ENCODE results near the gene TCP11L1.

Gene TCP11L1, protein sequence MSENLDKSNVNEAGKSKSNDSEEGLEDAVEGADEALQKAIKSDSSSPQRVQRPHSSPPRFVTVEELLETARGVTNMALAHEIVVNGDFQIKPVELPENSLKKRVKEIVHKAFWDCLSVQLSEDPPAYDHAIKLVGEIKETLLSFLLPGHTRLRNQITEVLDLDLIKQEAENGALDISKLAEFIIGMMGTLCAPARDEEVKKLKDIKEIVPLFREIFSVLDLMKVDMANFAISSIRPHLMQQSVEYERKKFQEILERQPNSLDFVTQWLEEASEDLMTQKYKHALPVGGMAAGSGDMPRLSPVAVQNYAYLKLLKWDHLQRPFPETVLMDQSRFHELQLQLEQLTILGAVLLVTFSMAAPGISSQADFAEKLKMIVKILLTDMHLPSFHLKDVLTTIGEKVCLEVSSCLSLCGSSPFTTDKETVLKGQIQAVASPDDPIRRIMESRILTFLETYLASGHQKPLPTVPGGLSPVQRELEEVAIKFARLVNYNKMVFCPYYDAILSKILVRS

DNA sequence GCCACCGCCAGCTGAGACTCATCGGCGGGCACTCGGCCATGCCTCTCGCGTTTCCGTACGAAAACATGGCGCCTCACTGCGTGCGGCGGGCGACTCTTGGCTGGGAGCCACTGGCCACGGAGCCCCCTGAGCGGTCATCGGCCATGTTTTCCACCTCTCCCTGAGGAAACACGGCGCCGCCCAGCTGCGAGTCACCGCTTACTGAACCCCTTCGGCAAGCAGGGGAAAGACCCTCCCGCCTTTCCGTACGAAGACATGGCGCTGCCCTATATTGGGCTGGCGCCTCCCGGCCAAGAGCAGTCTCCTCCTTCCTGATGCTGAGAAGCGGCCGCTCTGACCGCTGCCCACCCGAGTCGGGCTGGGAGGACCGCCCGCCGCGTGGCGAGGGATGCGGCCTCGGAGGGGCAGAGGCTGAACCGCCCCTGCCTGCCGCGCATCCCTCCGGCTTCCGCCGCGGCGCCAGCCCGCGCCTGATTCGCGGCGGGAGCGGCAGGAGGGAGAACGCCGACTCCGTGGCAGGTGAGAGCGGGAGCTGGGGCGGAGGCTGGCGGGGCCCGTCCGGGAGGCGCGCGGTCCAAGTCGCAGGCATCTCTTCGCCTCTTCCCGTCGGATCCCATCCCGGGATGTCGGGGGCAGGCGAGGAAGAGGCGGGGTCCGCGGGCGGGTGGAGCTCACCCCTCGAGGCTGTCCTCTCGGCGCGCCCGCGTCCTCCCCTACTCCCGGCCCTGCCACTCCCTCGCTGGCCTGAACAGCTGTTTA lies at the start of gene TCP11L1:
Gene TCP11L1 (plus strand): TSS at position 299 of the 759 bp plus-strand sequence. CDS start 4,202 bp downstream, outside the sequence.
- peak; percentile 96 for DNase-seq

DNA sequence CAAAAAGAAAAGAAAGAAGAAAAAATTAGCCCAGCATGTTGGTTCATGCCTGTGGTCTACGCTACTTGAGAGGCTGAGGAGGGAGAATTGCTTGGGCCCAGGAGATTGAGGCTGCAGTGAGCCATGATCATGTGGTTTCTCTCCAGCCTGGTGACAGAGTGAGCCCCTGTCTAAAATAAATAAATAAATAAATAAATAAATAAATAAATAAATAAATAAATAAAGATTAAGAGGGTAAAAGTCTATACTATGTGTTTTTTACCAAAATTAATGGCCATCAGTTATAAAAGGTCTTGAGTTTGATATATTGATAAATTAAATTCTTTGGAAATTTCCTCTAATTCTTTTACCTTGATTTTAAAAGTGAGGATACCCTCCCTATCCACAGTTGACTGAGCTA lies 48.9 kb upstream of the TCP11L1 start:
- DNase-seq: no peak

DNA sequence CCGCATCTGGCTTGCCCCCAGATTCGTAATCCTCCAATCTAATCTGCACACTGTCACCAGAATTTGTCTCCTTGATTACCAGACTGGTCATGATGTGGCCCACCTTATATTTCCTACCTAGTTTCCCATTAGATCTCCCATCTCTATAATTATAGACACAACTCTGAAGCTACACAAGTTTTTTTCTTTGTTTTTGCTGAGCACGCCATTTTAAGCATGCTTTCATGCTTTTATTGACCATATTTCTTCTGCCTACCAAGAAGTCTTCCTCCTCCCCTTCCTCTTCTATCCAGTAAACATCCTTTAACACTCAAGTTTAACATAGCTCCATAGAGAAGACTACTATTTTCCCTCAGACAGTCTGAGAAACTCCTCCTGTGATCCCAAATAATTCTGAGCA lies 47.9 kb upstream of the TCP11L1 start:
- DNase-seq: no peak

DNA sequence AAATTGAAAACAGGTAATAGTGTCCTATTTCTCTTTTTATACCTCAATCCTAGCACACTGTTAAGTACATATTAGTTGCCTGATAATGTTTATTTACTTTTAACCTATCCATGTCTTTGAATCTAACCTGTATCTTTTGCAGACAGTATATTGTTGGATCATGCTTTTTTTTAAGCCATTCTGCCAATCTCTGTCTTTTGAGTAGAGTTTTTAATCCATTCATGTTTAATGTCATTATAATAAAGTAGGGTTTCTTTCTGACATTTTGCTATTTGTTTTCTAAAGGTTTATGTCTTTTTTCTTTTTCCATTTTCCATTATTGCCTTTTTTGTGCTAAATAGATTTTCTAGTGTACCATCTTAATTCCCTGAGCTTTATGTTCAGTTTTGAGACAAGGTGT lies 47.5 kb upstream of the TCP11L1 start:
- no peak for DNase-seq

DNA sequence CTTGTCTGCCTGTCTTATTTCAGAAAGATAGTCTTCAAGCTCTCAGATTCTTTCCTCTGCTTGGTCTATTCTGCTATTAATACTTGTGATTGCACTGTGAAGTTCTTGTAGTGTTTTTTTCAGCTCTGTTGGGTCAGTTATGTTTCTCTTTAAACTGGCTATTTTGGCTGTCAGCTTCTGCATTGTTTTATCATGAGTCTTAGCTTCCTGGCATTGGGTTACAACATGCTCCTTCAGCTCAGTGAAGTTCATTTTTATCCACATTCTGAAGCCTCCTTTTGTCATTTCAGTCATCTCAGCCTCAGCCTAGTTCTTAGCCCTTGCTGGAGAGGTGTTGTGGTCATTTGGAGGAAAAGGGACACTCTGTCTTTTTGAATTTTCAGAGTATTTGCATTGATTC lies 39.2 kb upstream of the TCP11L1 start:
- DNase-seq: no peak

DNA sequence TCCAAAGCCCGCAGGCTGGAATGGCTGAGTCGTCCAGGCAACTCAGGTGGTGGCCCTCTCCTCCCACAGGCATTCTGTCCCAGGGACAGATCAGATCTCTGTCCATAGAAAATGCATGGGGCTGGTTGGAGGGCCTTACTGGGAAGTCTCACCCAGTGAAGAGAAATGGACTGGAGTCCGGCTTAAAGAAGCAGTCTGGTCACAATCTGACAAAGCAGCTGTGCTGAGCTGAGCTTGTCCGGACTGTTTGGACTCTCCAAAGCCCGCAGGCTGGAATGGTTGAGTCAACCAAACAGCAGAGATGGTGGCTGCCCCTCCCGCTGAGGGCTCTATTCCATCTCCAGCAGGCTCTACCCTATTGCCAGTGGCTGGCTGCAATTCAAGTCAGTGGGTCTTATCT lies 38.1 kb upstream of the TCP11L1 start:
- no peak for DNase-seq

DNA sequence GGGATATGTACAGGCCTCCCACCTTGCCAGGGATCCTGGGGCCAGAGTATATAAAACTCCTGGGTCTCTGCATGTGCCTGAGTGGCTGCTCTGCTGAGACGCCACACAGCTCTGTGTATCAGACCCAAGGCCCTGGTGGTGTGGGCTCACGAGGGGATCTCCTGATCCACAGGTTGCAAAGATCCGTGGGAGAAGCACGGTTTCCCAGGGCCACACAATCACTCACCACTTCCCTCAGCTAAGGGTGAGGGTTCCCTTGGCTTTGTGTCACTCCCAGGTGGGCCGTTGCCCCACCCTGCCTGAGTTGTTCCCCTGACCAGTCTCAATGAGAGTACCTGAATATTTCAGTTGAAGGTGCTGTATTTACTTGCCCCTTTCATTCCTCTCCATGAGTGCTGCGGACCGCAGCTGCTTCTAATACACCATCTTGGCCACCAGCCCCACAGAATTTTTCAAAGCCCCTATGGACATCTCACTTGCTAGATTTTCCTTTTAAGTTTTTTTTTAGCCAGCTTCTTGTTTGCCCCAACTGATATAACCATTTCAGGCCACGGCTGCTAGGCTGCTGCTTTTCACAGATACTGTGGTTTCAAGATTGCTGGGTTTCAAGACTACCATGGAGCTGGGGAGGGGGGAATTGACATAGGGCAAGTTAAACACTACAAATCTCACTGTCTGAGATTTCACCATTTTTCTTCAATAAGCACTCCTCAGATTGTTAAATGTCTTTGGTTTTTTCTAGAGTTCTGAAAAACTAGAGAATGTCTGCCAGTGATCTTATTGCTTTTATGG lies 37.4 kb upstream of the TCP11L1 start:
- DNase-seq: no peak

DNA sequence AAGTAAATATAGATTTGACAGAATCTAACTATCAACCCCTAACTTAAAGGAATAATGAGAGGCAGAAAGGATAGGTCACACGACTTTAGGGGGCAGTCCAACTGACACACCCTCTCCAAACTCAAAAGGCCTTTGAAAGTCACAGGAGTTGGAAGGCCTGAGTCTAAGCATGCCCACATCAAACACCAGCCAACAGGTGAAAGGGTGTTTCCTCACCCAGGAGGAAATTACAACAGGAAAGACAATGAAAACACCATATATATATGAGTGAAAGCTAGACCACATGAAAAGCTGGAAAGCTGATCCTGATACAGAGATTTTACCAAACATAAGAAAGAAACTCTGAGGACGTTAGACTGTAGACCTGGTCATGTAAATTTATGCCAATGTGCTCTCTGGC lies 34.2 kb upstream of the TCP11L1 start:
- no peak for DNase-seq

DNA sequence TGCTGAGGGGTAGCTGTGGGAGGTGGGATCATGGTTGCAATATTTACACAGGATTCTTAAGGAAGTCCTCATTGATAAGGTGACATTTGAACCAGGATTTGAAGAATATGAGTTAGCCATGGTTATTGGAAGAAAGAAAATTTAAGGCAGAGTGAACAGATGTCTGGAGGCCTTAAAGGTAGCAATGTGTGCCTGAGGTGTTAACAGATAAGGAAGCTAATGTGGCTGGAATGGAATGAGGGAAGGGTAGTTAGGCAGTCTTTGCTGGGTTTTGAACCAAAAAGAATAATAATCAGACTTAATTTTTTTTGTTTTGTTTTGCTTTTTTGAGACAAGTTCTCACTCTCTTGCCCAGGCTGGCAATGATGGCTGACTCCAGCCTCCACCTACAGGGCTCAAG lies 33.4 kb upstream of the TCP11L1 start:
- no peak for DNase-seq

DNA sequence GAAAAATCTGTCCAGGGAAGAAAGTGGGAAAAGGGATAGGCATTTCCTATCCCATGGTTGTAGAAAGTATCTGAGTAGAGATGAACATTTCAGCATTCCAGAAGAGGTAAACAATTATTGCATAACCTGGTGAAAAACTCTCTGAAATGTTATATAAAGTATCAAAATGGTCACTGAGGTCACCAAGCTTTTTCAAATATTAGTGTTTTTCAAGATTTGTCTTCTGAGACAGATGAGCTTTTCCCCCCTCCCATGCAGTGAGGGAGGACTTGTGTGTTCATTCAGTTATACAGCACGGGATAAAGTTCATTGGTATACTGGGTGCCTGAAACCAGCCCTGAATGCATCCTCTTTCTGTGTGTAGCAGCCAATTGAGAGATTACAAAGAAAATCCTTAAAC lies 25.6 kb upstream of the TCP11L1 start:
- DNase-seq: no peak

DNA sequence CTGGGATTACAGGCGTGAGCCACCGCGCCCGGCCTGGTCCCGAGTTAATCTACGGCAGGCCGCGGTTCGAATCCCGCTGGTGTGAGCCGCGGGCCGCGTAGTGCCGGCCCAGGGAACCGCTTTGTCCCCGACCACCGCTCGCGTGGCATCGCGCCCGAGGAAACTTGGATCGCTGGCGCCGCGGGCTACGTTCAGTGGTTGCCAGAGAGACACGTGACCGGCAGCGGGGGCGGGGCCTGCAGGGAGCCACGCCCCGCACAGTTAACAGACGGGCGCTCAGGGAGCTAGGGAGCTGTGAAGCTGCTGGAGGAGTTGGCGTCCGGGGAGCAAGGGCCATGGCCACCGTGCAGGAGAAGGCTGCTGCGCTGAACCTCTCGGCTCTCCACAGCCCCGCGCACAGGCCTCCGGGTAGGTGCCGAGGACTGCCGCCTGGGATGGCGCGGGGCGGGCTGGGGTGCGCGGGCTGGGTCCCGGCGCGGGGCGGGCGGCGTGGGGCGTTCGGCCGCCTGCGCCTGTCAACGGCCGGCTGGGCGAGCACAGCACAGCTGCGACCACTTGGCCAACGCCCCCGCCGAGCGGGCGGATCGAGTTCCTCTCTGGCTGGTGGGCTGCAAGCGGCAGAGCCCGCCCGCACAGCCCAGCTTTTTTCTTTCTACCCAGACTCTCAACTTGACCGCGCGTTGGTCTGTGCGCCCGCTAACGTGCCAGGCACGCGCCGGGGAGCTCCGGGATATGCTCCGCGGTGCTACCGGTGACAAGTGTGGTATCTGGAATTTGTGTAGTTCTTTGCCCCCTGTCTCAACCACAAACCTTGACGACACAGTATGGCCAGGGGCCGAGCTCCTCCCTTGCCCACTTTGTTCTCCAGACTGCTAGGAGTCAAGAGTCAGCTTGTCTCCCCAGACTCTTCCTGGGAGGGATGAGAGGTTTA lies 23.5 kb upstream of the TCP11L1 start, which contains the start of gene DEPDC7:
Gene DEPDC7 (plus strand): TSS at position 258 of the 931 bp plus-strand sequence. CDS start 78 bp downstream, at position 336.
- DNase-seq: peak; percentile 93

DNA sequence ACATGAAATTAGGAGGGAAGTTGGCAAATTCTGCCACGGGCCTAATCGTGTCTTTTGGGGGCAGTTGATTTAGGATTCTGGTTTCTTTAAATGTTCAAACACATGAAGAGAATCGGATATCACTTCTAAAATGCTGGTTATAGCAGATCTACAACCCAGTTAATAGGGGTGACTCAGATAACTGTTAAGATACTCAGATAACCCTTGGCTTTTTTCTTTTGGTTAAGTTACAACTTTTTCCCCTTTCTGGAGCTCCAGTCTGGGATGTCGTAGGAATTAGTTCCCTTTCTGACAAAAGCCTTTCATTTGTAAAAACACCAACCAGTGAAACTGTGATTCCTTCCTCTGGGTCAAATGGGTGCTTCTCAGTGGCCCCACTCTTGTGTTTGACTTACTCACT lies 22.7 kb upstream of the TCP11L1 start:
- DNase-seq: no peak

DNA sequence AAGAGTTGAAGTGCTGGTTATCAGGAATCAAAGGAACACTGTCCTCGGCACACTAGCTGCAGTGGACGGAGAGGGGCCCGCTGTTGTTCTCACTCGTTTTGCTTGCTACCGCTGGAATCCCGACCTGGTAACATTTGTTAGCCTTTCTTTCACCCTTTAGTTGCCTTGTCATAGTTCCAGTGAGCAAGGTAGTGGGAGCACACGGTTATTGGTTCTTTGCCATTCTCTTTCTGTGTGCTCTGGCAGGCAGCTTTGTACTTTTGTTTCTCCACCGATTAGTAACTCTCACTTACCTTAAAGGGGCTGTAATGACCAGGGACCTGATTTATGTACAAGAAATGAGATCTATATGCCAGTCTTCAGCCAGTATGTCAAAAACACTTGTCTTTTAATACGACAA lies 21.9 kb upstream of the TCP11L1 start:
- DNase-seq: no peak

DNA sequence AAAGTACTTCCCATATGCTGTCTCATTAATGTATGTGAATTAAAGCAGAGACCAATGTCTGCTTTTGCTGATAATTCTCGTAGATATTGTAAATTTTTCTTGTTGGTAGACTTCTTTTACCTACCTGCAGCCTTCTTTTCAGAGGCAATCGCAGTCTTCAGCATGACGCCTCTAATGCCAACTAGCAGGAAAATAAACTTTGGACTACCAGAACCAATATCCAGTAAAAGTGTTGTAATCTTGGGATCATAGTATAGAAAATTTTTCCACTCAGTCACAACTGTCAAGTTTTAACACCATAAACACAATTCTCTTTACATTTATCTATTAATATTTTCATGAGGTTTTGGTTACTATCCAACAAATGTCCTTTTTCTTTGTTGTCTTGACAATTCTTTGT lies 21.4 kb upstream of the TCP11L1 start:
- DNase-seq: no peak

DNA sequence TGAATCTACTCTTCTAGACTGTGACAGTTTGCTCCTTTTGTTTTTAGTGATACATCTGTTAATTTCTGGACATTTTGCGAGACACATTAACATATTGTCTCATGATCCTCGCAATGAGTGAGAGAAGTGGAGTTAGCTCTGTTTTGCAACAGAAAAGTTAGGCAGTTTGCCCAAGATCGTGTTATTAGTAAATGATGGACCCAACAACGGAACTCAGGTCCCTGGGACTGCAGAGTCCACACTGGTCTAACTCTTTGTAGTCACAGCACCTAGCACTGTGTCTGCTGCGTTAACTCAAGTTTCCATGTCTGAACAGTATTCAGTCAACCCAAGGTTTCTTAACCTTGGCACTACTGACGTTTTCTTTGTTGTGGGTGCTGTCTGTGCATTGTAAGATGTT lies 20.5 kb upstream of the TCP11L1 start:
- no peak for DNase-seq

DNA sequence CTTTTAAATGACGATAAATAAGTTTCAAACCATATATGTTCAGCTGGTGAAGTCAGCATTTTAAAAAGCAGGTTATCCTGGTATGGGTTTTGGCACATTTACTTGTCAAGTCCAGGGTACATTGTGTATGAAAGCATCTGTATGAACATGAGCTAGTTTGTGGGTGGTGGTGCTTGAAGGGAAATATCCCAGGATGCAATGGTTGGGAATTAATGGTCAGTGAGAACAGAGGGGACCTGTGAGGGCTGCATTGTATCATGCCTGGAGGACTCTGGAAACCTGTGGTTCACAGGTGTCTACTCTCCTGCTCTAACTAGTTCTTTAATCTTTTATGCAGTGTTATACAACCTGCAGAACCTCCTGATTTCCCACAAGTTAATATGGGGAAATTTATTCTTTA lies 17.9 kb upstream of the TCP11L1 start:
- DNase-seq: no peak

DNA sequence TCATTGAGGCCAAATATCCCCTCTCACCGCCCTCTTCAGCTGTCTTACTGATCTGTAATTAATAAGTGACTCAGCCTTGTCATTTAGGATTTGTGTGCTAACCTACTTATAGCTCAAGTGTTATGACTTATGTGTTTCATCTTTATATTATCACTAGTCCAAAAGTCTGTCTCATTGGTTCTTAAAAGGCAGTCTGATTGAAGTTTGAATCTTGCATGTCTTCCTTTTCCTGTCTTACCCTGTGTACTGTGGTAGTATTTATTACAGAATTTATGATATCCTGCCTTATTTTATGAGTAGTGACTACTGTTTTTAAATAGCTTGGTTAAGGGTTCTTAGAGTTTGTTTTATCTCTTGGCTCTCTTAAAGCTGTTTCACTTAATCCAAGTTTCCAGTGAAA lies 17.4 kb upstream of the TCP11L1 start:
- DNase-seq: no peak

DNA sequence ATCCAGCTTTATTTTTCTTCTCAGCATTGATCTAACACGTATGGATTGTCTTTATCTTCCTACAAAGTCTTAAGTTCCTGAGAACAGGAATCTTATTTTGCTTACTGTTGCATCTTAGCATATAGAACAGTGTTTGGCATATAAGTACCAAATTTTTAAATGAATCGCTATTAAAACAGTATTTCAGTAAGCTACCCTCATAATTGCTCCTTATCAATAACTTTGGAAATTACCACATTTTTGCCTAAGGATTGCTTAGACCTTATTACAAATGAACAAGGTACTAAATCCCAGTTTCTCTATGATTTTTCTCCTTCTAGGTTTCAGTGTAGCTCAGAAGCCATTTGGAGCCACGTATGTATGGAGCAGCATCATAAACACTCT lies 14.0 kb upstream of the TCP11L1 start:
- DNase-seq: no peak

DNA sequence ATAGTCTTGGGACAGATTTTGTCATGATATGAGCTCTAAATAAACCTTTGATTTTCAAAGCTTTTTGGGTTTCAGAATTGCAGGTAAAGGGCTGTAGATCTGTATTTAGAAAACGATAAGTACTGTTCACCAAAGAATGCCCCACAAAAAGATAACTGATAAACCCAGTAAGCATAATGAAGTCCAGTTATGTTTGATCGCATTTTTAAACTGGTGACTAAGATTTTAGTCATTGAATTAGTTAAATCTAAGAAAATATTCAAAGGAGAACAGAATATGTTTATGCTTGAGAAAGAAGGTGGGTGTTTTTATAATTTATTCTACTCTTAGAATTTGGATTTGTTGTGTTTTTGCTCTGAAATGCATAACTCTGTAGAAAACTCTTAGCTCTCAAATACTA lies 12.1 kb upstream of the TCP11L1 start:
- DNase-seq: no peak

DNA sequence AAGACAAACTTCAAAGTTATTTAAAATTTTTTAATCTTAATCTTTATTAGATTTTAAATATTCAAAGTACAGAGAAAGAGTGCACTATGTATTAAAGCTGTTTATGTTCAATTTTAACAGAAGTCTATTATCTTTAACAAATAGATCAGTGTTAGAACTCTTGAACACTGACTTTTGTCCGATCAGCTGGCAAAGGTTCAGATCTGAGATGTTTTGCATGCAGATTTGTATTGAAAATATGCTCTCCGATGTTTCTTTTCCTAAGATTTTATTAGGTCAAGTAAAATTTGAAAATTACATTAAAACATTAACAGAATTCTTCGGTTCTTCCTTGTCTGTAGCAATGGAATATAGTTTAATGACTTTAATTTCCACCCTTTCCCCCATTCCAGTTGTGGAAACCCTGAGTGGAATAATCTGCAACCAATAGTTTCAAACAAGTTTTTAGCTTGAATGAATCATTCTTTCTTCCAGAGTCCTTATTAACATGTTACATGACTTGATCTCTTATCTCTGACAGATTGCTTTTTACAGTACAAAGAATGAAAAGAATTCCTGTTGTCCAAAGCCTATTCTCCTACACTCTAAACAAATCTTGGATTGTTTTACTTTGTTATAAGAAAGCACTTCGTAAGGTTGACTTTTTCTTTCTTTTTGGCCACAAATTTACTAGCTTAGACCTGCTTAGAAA lies 11.4 kb upstream of the TCP11L1 start:
- DNase-seq: no peak

DNA sequence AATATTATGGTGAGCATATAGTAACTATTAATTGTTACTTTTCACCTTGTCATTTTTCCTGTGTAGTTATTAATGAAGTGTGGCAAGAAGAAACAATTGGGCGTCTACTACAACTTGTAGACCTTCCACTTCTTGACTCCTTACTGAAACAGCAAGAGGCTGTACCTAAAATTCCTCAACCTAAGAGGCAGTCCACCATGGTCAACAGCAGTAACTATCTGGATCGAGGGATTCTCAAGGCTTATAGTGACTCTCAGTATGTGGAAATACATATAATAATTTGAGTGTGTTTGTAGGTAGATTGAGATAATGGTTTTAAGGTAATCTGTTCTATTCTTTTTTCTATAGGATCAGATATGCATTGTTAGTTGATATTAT lies 10.8 kb upstream of the TCP11L1 start:
- DNase-seq: no peak

Measured in right forelimb (tissue), 1 donor.